Activated T-helper 1 cell treated with anti-CD3 and anti-CD28 coated beads, Interleukin-12 subunit alpha, Interleukin-12 subunit beta, Interleukin-2, Interleukin-4 antibody, amounts not matched to agents 30 ng/mL and 10 ng/mL and 1 ng/mL, durations not matched to agents 14 hours and 24 hours and 36 hours (primary cell): ENCODE measurements around the gene ZBED2. TPM values are rescaled to one million over a fixed set of nuclear protein-coding genes. Genes with fewer than 3 reads are reported as not detected.

Experiments used
- DNase-seq: peaks from one replicate; pipeline ENCODE4 v3.0.0; 2021; ENCODE audit warnings: low spot score
- H3K27ac Mint-ChIP-seq: one replicate; pipeline ENCODE4 v1.8.0; 2021; ENCODE audit warnings: mild to moderate bottlenecking, mixed read lengths
- H3K27me3 Mint-ChIP-seq: one replicate; pipeline ENCODE4 v1.8.0; 2022; ENCODE audit warnings: mild to moderate bottlenecking, moderate library complexity, mixed read lengths; ENCODE audit not compliant: insufficient read depth
- H3K36me3 Mint-ChIP-seq: one replicate; pipeline ENCODE4 v1.8.0; 2021; ENCODE audit warnings: low read depth, mixed read lengths
- H3K4me1 Mint-ChIP-seq: one replicate; pipeline ENCODE4 v1.8.0; 2021; ENCODE audit warnings: low read depth, mixed read lengths
- H3K4me3 Mint-ChIP-seq: one replicate; pipeline ENCODE4 v1.8.0; 2021; ENCODE audit warnings: mild to moderate bottlenecking, moderate library complexity, mixed read lengths
- H3K9me3 Mint-ChIP-seq: one replicate; pipeline ENCODE4 v1.8.0; 2021; ENCODE audit warnings: mixed read lengths
- intact Hi-C: fragments of 100-400 bp; cut with micrococcal nuclease; formaldehyde crosslinking; loops from one replicate; pipeline ENCODE4 v1.15.1; 2024
- total RNA-seq: library from RNA; stranded (reverse); gene quantifications from 2 replicates; pipeline ENCODE4 v1.2.3, GENCODE V29; 2022

The ZBED2 gene
- total RNA-seq, 1 donor from 2014 or later = 812 TPM

GRCh38 chr3:111601810-111602209 is 6.7 kb upstream of the ZBED2 start:
- DNase-seq = no peak
- Mint-ChIP-seq H3K4me1 (peaks cover 80% of the 10 kb centered on the region), H3K36me3 (peaks cover 59% of the 10 kb centered on the region), H3K27me3 (no peaks in the 10 kb centered on the region), H3K9me3 (no peaks in the 10 kb centered on the region), H3K4me3 (no peak overlapping the region), H3K27ac (peak overlapping the region; percentile 48)
- intact Hi-C loops = loop anchor here (5.0 to 10.0 kb wide), 4 partner anchors 365 to 1373 kb away; partner anchors contain the start of genes BTLA and CD200R1

- Mint-ChIP-seq H3K27ac (peak overlapping the region; percentile 99), H3K4me1 (peaks cover 74% of the 10 kb centered on the region), H3K9me3 (no peaks in the 10 kb centered on the region), H3K27me3 (no peaks in the 10 kb centered on the region), H3K36me3 (peaks cover 65% of the 10 kb centered on the region), H3K4me3 (no peak overlapping the region)
- no peak for DNase-seq
- intact Hi-C loops = loop anchor here (5.0 kb wide), 1 partner anchor 1791 kb away; no protein-coding TSS in a partner anchor
Measured at GRCh38 chr3:111598552-111598951, 3.4 kb upstream of the ZBED2 start.

DNA sequence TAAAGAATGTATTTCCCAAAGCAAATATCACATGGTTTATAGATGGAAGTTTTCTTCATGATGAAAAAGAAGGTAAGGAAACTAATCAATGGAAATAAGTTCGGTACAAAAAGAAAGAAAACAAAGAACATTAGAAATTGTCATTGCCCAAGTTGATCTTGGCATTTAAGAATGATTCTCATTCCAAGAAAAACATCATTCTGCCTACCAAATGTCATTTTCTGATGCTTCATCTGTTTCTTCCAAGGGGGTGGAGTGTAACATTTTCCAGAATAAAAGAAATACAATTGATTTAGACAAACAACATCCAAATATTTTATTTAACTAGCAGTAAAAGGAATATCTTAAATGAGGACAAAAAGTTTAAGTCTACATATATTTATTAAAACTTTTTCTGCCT is 3.0 kb upstream of the ZBED2 start:
- DNase-seq = no peak
- Mint-ChIP-seq H3K4me3 (peak overlapping the region; percentile 39), H3K4me1 (peaks cover 70% of the 10 kb centered on the region), H3K36me3 (peaks cover 65% of the 10 kb centered on the region), H3K27ac (peak overlapping the region; percentile 99), H3K27me3 (no peaks in the 10 kb centered on the region), H3K9me3 (no peaks in the 10 kb centered on the region)
- intact Hi-C loops = loop anchor here (5.0 kb wide), 1 partner anchor 1791 kb away; no protein-coding TSS in a partner anchor

- intact Hi-C loops = loop anchor here (1.0 to 5.0 kb wide), 2 partner anchors 8 to 1789 kb away; no protein-coding TSS in a partner anchor
- peak overlapping the region; percentile 99 for H3K27ac Mint-ChIP-seq
- DNase-seq = no peak
- peaks cover 62% of the 10 kb centered on the region for H3K4me1 Mint-ChIP-seq
- peaks cover 71% of the 10 kb centered on the region for H3K36me3 Mint-ChIP-seq
- H3K9me3 Mint-ChIP-seq = no peaks in the 10 kb centered on the region
- H3K4me3 Mint-ChIP-seq = peak overlapping the region; percentile 97
- no peaks in the 10 kb centered on the region for H3K27me3 Mint-ChIP-seq
Measured at GRCh38 chr3:111596328-111596727, 1.2 kb upstream of the ZBED2 start.

GRCh38 chr3:111594781-111595180 is 365 bp downstream of the ZBED2 start:
- Mint-ChIP-seq H3K27me3 (no peaks in the 10 kb centered on the region), H3K4me3 (peak overlapping the region; percentile 97)
- intact Hi-C loops = loop anchor here (1.0 to 5.0 kb wide), 6 partner anchors 12 to 1787 kb away; partner anchors contain the start of gene CD96

GRCh38 chr3:111594205-111594604 is 941 bp downstream of the ZBED2 start:
- Mint-ChIP-seq H3K27me3 (no peaks in the 10 kb centered on the region), H3K36me3 (peaks cover 72% of the 10 kb centered on the region), H3K27ac (peak overlapping the region; percentile 99), H3K4me3 (peak overlapping the region; percentile 97), H3K4me1 (peaks cover 69% of the 10 kb centered on the region), H3K9me3 (no peaks in the 10 kb centered on the region)
- intact Hi-C loops = no loop called here
- no peak for DNase-seq

More at GRCh38 chr3:111594781-111595180, 365 bp downstream of the ZBED2 start:
- Mint-ChIP-seq H3K27ac (peak overlapping the region; percentile 99), H3K9me3 (no peaks in the 10 kb centered on the region), H3K36me3 (peaks cover 69% of the 10 kb centered on the region), H3K4me1 (peaks cover 65% of the 10 kb centered on the region)
- no peak for DNase-seq

GRCh38 chr3:111593666-111594065 is 1.5 kb downstream of the ZBED2 start:
- no peak for DNase-seq
- H3K9me3 Mint-ChIP-seq = no peaks in the 10 kb centered on the region
- peaks cover 72% of the 10 kb centered on the region for H3K36me3 Mint-ChIP-seq
- peak overlapping the region; percentile 97 for H3K4me3 Mint-ChIP-seq
- no peaks in the 10 kb centered on the region for H3K27me3 Mint-ChIP-seq
- peak overlapping the region; percentile 99 for H3K27ac Mint-ChIP-seq
- peaks cover 71% of the 10 kb centered on the region for H3K4me1 Mint-ChIP-seq
- intact Hi-C loops = no loop called here

DNA sequence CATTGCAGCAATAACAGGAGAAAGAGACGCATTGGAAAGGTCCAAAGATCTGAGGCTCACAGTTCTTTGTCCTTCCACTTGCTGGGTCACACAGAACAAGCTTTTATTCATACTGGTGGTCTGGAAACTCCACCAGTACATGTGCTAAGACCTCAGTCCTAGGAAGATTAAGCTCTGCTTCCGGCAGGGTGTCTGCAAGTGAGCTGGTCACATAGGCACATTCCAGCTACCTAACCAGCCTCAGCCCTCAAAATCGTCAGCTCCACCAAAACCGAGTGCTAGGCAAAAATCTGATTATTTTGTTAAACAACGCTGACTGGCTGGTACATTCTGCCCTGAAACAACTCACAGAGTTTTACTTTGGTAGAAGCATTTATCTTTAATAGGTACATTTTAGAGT is 2.2 kb downstream of the ZBED2 start:
- peak overlapping the region; percentile 99 for H3K27ac Mint-ChIP-seq
- intact Hi-C loops = no loop called here
- peaks cover 72% of the 10 kb centered on the region for H3K36me3 Mint-ChIP-seq
- H3K4me3 Mint-ChIP-seq = peak overlapping the region; percentile 97
- DNase-seq = no peak
- peaks cover 70% of the 10 kb centered on the region for H3K4me1 Mint-ChIP-seq
- H3K9me3 Mint-ChIP-seq = no peaks in the 10 kb centered on the region
- H3K27me3 Mint-ChIP-seq = no peaks in the 10 kb centered on the region

DNA sequence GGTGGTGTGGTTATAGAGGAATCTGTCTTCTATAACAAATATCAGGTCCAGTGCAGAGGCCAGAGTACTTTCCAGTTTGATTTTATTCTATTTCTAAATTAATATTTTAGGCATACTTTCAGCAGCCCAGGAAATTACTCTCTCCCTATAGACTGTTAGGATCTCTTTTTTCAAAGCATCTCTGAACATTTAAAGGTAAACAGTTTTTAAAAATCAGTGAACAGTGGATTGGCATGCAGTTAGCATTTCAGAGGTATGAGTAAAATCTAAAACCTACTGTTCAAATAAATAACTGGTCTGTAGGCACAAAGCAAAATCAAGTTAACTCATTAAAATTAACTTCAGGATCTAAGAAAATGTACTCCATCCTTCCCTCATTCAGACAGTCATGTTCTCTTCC is 3.0 kb downstream of the ZBED2 start:
- peaks cover 70% of the 10 kb centered on the region for H3K4me1 Mint-ChIP-seq
- H3K9me3 Mint-ChIP-seq = no peaks in the 10 kb centered on the region
- DNase-seq = no peak
- H3K36me3 Mint-ChIP-seq = peaks cover 72% of the 10 kb centered on the region
- peak overlapping the region; percentile 97 for H3K4me3 Mint-ChIP-seq
- H3K27ac Mint-ChIP-seq = peak overlapping the region; percentile 99
- H3K27me3 Mint-ChIP-seq = no peaks in the 10 kb centered on the region
- intact Hi-C loops = no loop called here

DNA sequence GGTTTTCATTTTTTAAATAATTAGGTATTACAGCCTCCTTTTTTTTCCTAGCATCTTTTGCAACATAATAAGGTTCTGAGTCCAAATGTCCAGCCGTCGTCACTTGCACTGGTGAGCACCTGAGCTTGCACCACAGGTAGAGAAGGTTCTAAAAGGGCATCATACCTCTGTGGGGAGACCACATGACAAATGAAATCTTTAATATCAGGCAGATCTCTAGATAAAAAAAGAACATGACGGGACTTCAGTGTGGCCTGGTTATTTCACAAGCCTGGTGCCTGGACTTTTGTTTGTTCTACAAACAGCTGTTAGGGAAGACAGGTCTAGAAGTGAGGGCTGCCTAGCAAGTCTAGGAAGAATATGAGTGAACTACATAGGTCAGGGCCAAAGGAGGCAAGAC is 3.6 kb downstream of the ZBED2 start:
- Mint-ChIP-seq H3K4me1 (peaks cover 69% of the 10 kb centered on the region), H3K36me3 (peaks cover 76% of the 10 kb centered on the region), H3K27ac (peak overlapping the region; percentile 99), H3K4me3 (peak overlapping the region; percentile 97), H3K9me3 (peaks cover 4% of the 10 kb centered on the region), H3K27me3 (no peaks in the 10 kb centered on the region)
- intact Hi-C loops = no loop called here
- DNase-seq = no peak

- Mint-ChIP-seq H3K27ac (peak overlapping the region; percentile 8), H3K36me3 (peaks cover 79% of the 10 kb centered on the region), H3K27me3 (no peaks in the 10 kb centered on the region), H3K9me3 (peaks cover 8% of the 10 kb centered on the region), H3K4me1 (peaks cover 59% of the 10 kb centered on the region), H3K4me3 (peak overlapping the region; percentile 97)
- intact Hi-C loops = no loop called here
- no peak for DNase-seq
Measured at GRCh38 chr3:111590143-111590491, 5.0 kb downstream of the ZBED2 start.

- H3K4me1 Mint-ChIP-seq = peaks cover 63% of the 10 kb centered on the region
- peak overlapping the region; percentile 26 for H3K27ac Mint-ChIP-seq
- no peaks in the 10 kb centered on the region for H3K27me3 Mint-ChIP-seq
- peak overlapping the region; percentile 97 for H3K4me3 Mint-ChIP-seq
- no peak for DNase-seq
- H3K9me3 Mint-ChIP-seq = peaks cover 8% of the 10 kb centered on the region
- intact Hi-C loops = no loop called here
- peaks cover 78% of the 10 kb centered on the region for H3K36me3 Mint-ChIP-seq
Measured at GRCh38 chr3:111589303-111590142, 5.6 kb downstream of the ZBED2 start.

- H3K27ac Mint-ChIP-seq = peak overlapping the region; percentile 24
Measured at GRCh38 chr3:111588527-111588926, 6.6 kb downstream of the ZBED2 start.

More at GRCh38 chr3:111588527-111588926, 6.6 kb downstream of the ZBED2 start:
- Mint-ChIP-seq H3K4me3 (no peak overlapping the region), H3K27me3 (no peaks in the 10 kb centered on the region), H3K36me3 (peaks cover 76% of the 10 kb centered on the region), H3K9me3 (peaks cover 8% of the 10 kb centered on the region), H3K4me1 (peaks cover 64% of the 10 kb centered on the region)
- no peak for DNase-seq
- intact Hi-C loops = no loop called here
